ENCODE measurements around the gene C19orf12. TPM values are rescaled to one million over a fixed set of nuclear protein-coding genes. Genes with fewer than 3 reads are reported as not detected.

The C19orf12 gene
- total and polyA plus RNA-seq, 2 of the 13 experiments (the other 11 are each of a cell fraction or from before 2014, with no cell fraction given): 17.7 to 34.4 TPM

GRCh38 chr19:29683009-29683408 lies 32.1 kb downstream of the C19orf12 start:
- Histone ChIP-seq H3K4me3 (replicated peaks in 1 of 3; ENCODE audit: insufficient read depth in 1 of 3, low read depth in 2 of 3, low read length in 3 of 3) (no peak overlapping the region), H4K20me1 (ENCODE audit: insufficient read depth, low read length) (no peaks in the 10 kb centered on the region), H3K79me2 (ENCODE audit: insufficient read depth, low read length) (no peaks in the 10 kb centered on the region), H3K27me3 (ENCODE audit: control insufficient read depth in 1 of 2, insufficient read depth in 2 of 2, low read length in 2 of 2) (peaks cover 5 to 18% of the 10 kb centered on the region in 2 experiments), H3K4me1 (ENCODE audit: insufficient read depth, low read length) (peaks cover 28% of the 10 kb centered on the region), H3K36me3 (replicated peaks in 1 of 2; ENCODE audit: control insufficient read depth in 1 of 2, insufficient read depth in 2 of 2, low read length in 2 of 2) (no peaks in the 10 kb centered on the region), H2AFZ (ENCODE audit: low read length) (no peak overlapping the region), H3K27ac (ENCODE audit: extremely low read length, insufficient read depth, low read length) (no peak overlapping the region), H3K9me3 (ENCODE audit: low read length) (no peaks in the 10 kb centered on the region), H3K9ac (ENCODE audit: insufficient read depth, low read depth, low read length) (no peak overlapping the region), H3K4me2 (ENCODE audit: low read depth, low read length) (no peak overlapping the region)
- ATAC-seq (no peak), DNase-seq (ENCODE audit: low spot score) (peak; percentile 15), FAIRE-seq (no peak)
- 39% methylated on average over 8 of the region's 10 CpGs for WGBS (ENCODE audit: low lambda C conversion rate)
- intact Hi-C loops (cut with micrococcal nuclease; ENCODE audit: unreplicated experiment) (no loop called here), in situ Hi-C loops (cut with HindIII; ENCODE audit: extremely low pct_ligation_motif_present, low pct_unique_long_range_greater_than_20kb) (no loop called here)
- no TSS peak for BruUV-seq (replicated peaks)
- ChIA-PET CTCF (ENCODE audit: low intra/inter-chr PET ratio, low total read pairs) (no interaction called here), POLR2A (no interaction called here)
- TF ChIP-seq TRIM22 (IDR thresholded peaks at IDR 0.05) (no peak), ZNF567 (CRISPR knock-in tag; IDR thresholded peaks at IDR 0.05; ENCODE audit: borderline replicate concordance) (no peak), PRMT3 (CRISPR knock-in tag; IDR thresholded peaks at IDR 0.05; ENCODE audit: borderline replicate concordance, low read depth) (no peak), HOXA3 (CRISPR knock-in tag; IDR thresholded peaks at IDR 0.05) (no peak), ZNF407 (CRISPR knock-in tag; IDR thresholded peaks at IDR 0.05; ENCODE audit: not compliant biosample characterization) (no peak), ZNF546 (CRISPR knock-in tag; conservative IDR thresholded peaks at IDR 0.05) (no peak), RFXAP (CRISPR knock-in tag; IDR thresholded peaks at IDR 0.05; ENCODE audit: borderline replicate concordance) (no peak), SOX13 (IDR thresholded peaks at IDR 0.05) (no peak), SOX13 (CRISPR knock-in tag; conservative IDR thresholded peaks at IDR 0.05 in 1 of 2, IDR thresholded peaks at IDR 0.05 in 1 of 2) (no peak), ETV5 (CRISPR knock-in tag; IDR thresholded peaks at IDR 0.05; ENCODE audit: borderline replicate concordance) (no peak), SMC3 (IDR thresholded peaks at IDR 0.05; ENCODE audit: low read length) (no peak), ZNF235 (CRISPR knock-in tag; IDR thresholded peaks at IDR 0.05; ENCODE audit: borderline replicate concordance) (no peak)
- TF ChIP-seq, protein P1, sequence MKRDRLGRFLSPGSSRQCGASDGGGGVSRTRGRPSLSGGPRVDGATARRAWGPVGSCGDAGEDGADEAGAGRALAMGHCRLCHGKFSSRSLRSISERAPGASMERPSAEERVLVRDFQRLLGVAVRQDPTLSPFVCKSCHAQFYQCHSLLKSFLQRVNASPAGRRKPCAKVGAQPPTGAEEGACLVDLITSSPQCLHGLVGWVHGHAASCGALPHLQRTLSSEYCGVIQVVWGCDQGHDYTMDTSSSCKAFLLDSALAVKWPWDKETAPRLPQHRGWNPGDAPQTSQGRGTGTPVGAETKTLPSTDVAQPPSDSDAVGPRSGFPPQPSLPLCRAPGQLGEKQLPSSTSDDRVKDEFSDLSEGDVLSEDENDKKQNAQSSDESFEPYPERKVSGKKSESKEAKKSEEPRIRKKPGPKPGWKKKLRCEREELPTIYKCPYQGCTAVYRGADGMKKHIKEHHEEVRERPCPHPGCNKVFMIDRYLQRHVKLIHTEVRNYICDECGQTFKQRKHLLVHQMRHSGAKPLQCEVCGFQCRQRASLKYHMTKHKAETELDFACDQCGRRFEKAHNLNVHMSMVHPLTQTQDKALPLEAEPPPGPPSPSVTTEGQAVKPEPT (CRISPR knock-in tag; IDR thresholded peaks at IDR 0.05; ENCODE audit: low read depth): no peak
